22Rv1 (cell line): ENCODE data around the gene BNC2.

Source experiments
- CTCF ChIP-seq: fragments of 450-650 bp; IDR thresholded peaks from 2 replicates; pipeline ENCODE4 v1.5.1; 2017; ENCODE audit warnings: mild to moderate bottlenecking
- ZFX ChIP-seq: fragments of 450-650 bp; IDR thresholded peaks from 2 replicates; pipeline ENCODE4 v1.6.1; 2017; ENCODE audit warnings: antibody characterized with exemption, borderline replicate concordance

GRCh38 chr9:16743375-16743774 lies 127.1 kb downstream of the BNC2 start:
- no peak for TF ChIP-seq CTCF
- no peak for TF ChIP-seq ZFX
